AML-193 (cell line): ENCODE measurements around the gene UBASH3A.

Experiments
- DNase-seq, 2 experiments: peaks; one replicate each; lab custom pipeline; 2025; lab: John Stamatoyannopoulos, UW

UBASH3A gene

GRCh38 chr21:42452401-42453223, 48.9 kb downstream of the UBASH3A start:
- no peak for DNase-seq

GRCh38 chr21:42453224-42453985, 49.7 kb downstream of the UBASH3A start:
- DNase-seq: no peak

DNA sequence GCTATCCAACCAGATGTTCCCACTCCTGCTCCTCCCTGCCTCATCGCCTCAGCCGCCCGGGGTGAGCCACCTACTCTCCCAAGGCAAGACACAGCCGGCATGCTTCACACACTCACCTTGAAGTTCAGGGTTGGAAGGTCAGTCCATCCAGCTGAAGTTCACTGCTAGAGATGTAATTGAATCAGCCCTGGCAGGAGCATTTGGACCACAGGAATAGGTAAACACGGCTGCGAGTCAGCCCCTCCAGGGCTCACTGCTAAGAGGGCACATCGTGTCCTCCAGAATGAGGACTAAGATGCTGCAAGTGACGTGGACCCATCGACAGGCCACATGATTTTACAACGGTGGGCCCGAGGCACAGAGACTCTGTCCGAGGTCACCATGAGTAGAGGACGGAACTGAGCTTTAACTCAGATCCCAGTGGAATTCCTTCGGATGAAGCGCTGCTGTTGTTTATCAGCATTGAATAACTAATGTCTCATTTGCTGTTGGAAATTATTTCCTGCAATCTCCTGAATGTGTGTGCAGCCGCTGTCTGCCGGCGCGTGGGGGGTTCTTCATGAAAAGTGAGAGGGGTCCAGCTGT, 50.4 kb downstream of the UBASH3A start:
- DNase-seq: no peak

GRCh38 chr21:42454786-42455185, 51.1 kb downstream of the UBASH3A start:
- no peak for DNase-seq

DNA sequence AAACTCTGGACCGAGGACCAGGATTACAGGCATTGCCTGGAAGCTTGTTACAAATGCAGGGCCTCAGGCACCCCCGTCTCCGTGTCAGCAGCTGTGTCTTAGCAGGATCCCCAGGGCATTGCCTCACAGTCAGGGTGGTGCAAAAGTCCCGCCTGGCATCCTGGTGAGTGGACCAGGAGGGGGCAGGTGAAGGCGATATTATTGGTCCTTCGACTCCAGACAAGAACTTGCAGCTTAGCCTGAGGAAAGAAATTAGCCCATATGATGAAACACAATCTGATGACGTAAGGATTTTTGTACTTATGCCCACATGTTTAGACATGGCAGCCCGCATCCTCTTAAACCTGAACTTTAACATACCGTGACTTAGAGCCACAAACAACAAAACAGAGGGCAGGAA, 51.5 kb downstream of the UBASH3A start:
- DNase-seq: peak; percentile 6 to 9

- no peak for DNase-seq
Observed at GRCh38 chr21:42455754-42456440, 52.2 kb downstream of the UBASH3A start.

DNA sequence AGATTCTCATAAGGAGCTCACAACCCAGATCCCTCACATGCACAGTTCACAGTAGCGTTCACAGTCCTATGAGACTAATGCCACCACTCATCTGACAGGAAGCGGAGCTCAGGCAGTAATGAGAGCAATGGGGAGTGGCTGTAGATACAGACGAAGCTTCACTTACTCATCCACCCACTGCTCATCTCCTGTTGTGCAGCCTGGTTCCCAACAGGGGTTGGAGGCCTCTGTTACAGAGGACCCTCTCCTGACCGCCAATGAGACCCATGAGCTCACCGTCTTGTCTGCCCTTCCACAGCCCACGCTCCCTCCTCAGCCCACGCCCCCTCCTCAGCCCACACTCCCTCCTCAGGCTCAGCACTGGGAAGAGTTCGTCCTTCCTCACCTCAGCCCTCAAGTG, 52.8 kb downstream of the UBASH3A start:
- DNase-seq: no peak

- DNase-seq: no peak
Observed at GRCh38 chr21:42459082-42459460, 55.4 kb downstream of the UBASH3A start.

GRCh38 chr21:42459546-42460215, 56.0 kb downstream of the UBASH3A start:
- no peak for DNase-seq

GRCh38 chr21:42460391-42461184, 56.9 kb downstream of the UBASH3A start:
- DNase-seq: no peak

- DNase-seq: no peak
Observed at GRCh38 chr21:42461185-42461520, 57.5 kb downstream of the UBASH3A start.

- no peak for DNase-seq
Observed at GRCh38 chr21:42461881-42462877, 58.5 kb downstream of the UBASH3A start.

- DNase-seq: no peak
Observed at GRCh38 chr21:42463861-42464515, 60.3 kb downstream of the UBASH3A start.

DNA sequence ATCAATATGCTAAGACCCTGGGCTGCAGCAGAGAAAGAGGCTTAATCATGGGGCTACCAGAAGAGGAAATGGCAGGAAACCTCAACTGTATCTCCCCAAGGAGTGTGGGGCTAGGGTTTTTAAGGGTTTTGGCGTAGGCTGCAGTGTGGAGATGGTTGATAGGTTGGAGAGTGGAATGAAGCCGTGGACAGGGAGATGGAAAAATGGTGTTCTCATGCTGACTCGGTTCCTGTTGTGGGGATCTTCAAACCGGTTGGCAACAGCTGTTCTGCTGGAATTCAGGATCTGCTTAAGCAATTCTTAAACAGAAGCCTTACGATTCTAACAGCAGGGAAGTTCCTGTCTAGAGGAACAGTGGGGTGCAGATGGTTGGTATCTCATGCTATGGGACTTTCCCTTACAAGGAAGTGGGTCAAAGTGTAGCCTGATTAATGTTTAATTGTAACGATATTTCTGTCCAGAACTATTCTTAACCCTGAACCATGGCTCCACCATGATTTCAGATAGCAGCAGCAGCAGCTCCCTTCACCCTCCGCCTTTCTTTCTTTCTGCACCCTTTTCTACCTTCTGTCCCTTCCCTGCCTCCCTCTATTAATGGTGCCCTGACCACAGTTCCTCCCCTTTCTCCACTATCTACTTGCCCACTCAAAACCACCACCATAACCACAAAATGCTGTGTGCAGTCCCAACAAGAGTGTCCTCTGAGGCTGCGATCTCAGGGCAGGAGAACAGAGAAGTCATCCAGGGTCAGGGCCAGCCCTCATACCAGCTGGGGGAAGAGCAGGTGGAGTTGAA, 61.5 kb downstream of the UBASH3A start:
- peak; percentile 52 to 57 for DNase-seq

DNA sequence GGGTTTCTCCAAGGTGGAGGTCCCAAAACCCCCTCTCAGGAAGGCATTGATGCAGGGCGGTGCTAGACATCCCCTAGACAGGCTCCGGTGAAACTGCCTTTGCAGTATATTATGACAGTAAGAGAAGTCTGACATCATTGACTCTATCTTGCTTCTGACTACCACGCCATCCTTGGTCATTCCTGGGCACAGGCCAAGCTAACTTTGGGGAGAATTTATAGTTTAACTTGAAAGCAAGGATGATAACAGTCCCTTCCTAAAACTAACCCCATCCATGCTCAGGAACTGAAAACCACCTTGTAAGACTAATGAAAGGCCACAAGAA, 62.1 kb downstream of the UBASH3A start:
- DNase-seq: no peak

DNA sequence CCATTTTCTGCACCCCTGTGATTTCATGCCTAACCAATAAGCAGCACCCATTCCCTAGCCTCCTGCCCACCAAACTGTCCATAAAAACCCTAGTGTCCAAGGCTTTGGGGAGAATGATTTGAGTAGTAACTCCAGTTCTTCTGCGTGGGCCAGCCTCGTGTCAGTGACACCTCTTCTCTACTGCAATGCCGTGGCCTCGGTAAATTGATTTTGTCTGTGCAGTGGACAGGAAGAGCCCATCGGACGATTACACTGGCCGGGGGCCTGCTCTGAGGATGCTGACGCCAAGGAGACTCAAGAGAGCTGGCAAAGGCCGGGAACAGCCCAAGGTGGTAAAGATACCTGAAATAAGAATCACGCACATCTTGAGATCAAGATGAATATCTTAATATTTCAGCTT, 63.0 kb downstream of the UBASH3A start:
- no peak for DNase-seq

DNA sequence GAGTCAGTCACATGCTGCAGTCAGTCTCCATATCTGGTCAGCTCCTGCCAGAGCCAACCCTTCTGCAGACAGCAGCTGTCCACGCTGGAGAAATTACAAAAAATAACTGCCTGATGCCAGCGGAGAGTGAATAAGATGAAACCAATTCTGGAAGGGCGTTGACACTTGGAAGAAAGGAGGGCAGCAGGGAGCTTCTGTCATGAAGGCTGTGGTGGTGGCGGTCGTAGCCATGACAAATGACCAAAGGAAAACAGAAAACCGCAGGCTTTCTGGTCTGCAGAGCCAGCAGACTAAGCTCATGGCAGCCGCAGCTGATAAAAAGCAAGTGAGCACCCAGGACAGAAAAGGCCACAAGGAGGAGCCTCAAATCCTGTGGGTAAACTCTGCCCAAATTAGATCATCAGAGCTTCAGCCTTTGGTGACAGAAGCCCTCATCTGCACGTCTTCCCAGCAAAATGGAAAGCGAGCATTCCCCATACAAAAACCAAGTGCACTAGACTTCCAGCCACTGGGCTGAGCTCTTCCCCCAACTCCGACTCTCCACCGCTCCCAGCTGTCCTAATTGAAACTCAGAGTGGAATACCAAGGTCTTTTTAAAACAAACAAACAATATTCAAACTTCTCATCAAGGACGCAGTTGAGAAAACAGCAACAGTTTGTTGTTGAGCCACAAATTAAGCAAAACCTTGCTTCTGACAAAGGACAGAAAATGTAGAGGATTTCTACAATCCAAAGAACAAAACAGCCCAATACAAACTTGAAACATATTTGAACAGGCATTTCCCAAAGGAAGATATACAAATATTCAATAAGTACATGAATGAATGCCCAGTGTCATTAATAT, 63.7 kb downstream of the UBASH3A start:
- DNase-seq: peak; percentile 66 to 79
